ENCODE data around the gene ARL6IP1. TPM values are rescaled to one million over a fixed set of nuclear protein-coding genes. Genes with fewer than 3 reads are reported as not detected.
A peak's percentile ranks its signal among the peaks of the same experiment; 100 is the strongest.

ARL6IP1 gene
- total RNA-seq, 4 donors from 2014 or later: 178 to 278 (median 227) TPM

DNA sequence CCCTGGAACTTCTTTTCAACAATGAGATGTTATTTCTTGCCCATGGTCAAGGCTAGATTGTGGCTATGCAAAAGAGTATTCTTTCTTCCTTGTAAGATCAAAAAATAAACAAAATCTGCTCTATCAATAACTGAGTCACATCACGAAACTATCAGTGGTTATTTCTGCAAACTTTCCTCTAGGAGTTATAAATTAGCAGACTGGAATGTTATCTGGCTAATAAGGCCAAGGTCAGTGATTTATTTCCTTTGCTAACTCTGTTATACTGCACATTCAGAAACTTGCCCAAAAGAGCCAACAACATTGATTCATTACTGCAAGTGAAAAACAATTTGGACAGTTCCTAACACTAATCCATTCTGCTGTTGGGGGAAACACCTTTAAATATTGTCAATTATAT lies 5.0 kb downstream of the ARL6IP1 start:
- Histone ChIP-seq H3K27me3 (no peaks in the 10 kb centered on the region), H3K9me3 (no peaks in the 10 kb centered on the region), H3K36me3 (peaks cover 21 to 35% of the 10 kb centered on the region in 2 donors), H3K4me3 (replicated peaks in 1 of 3) (no peak overlapping the region), H3K4me1 (peaks cover 29 to 32% of the 10 kb centered on the region in 2 donors), H3K27ac (no peak overlapping the region)
- WGBS, 2 donors: 90 to 92% methylated on average over 1 of the region's 1 CpG
- no peak for DNase-seq
- intact Hi-C loops (cut with DNase I): no loop called here
- TF ChIP-seq, protein P1, sequence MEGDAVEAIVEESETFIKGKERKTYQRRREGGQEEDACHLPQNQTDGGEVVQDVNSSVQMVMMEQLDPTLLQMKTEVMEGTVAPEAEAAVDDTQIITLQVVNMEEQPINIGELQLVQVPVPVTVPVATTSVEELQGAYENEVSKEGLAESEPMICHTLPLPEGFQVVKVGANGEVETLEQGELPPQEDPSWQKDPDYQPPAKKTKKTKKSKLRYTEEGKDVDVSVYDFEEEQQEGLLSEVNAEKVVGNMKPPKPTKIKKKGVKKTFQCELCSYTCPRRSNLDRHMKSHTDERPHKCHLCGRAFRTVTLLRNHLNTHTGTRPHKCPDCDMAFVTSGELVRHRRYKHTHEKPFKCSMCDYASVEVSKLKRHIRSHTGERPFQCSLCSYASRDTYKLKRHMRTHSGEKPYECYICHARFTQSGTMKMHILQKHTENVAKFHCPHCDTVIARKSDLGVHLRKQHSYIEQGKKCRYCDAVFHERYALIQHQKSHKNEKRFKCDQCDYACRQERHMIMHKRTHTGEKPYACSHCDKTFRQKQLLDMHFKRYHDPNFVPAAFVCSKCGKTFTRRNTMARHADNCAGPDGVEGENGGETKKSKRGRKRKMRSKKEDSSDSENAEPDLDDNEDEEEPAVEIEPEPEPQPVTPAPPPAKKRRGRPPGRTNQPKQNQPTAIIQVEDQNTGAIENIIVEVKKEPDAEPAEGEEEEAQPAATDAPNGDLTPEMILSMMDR (IDR thresholded peaks at IDR 0.05): no peak

DNA sequence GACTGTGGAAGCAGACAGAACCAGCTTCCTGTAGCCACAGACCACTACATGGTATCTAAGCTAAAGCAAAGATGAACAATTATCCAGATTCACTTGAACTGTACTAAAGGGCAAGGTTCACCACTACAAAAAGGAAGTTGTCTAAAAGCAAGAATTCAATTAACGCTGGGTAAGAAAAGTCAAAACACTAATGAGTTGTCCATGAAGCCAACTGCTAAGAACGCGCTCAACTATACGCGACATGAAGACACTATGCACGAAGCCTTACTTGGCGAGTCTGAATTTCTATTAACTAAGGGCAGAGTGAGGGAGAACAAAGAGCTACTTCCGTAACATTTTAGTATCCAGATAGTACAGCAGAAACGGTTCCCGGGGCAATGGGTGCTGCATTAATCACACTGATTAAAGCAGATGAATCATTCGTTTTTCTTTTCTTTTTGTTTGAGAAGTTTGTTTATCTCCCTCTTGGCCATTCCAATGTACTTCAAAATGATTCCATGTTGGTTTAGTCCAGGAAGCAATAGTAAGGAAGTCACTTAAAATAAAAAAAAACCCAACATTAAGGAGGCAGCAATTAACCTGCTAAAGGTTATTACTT lies 8.4 kb downstream of the ARL6IP1 start:
- H3K27ac ChIP-seq: no peak overlapping the region
- H3K9me3 ChIP-seq: no peaks in the 10 kb centered on the region
- peaks cover 28 to 36% of the 10 kb centered on the region in 2 donors for H3K36me3 ChIP-seq
- no peak for DNase-seq
- H3K4me3 ChIP-seq (replicated peaks in 1 of 3): no peak overlapping the region
- H3K27me3 ChIP-seq: no peaks in the 10 kb centered on the region
- TF ChIP-seq POLR2A (IDR thresholded peaks at IDR 0.05): no peak
- TF ChIP-seq, protein P1 (IDR thresholded peaks at IDR 0.05): no peak
- H3K4me1 ChIP-seq: peaks cover 18 to 25% of the 10 kb centered on the region in 2 donors
- 92 to 95% methylated on average over 11 of the region's 11 CpGs for WGBS, 2 donors
- intact Hi-C loops (cut with DNase I): no loop called here

DNA sequence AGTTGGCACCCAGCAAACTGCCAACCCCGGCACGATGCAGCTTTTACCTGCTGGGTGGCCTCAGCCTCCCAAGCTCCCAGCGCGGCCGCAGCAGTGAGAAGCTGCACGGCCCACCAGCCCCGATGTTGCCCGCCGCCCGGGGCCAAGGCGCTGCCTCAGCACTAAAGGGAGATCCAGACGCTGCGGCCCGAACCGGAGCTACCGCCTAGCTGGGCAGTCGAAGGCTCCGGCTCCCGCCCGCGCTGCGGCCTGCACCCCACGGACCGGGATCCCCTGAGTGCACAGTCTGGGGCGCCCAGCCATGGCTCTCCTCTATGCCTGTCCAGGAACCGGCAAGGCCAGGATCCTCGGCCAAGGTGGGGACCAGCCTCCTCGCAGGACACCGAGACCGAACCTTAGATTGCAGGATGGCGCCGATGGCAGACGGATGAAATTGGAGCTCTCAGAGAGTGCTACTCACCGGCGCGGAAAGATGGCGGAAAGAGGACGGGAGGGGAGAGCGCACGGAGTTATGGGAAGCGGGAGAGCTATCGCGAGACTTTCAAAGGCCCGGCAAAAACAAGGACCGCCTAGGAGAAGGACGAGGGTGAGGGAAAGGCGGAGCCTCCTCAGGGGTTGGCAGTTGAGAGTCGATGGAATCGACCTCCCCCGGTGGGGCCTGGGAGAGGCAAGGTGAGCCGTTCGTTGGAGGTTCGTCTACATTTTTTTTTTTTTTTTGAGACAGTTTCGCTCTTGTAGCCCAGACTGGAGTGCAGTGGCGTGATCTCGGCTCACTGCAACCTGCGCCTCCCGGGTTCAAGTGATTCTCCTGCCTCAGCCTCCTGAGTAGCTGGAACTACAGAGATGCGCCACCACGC lies 11.3 kb downstream of the ARL6IP1 start, which contains the start of gene RPS15A:
Gene RPS15A, minus strand, starts transcription at position 485 of the 857 bp plus-strand sequence. CDS start 1,221 bp downstream, outside the sequence.
- H3K4me1 ChIP-seq: peaks cover 12 to 36% of the 10 kb centered on the region in 2 donors

DNA sequence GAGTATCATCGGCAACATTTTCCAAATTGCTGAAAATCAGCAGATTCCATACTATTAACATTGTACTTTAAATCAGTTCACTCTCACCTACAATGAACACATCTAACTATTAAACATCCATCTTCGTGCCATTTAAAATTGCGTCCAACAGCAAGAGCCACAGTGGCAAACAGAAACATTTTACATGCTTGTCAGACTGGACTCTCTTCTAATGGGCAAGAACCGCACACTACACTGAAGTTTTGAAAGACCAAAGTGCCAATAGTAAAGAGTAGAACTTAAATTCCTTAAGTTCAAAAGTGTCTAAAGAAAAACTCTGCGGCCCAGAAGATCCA lies 11.9 kb downstream of the ARL6IP1 start:
- no peaks in the 10 kb centered on the region for H3K9me3 ChIP-seq
- intact Hi-C loops (cut with DNase I): no loop called here
- no peak for TF ChIP-seq POLR2A (IDR thresholded peaks at IDR 0.05)
- TF ChIP-seq, protein P1 (IDR thresholded peaks at IDR 0.05): no peak
- 0 to 4% methylated on average over 5 of the region's 5 CpGs for WGBS, 2 donors
- no peak for DNase-seq
- H3K36me3 ChIP-seq: peaks cover 51% of the 10 kb centered on the region in 2 donors
- peak overlapping the region; percentile 78 to 92 (median 82) for H3K27ac ChIP-seq
- H3K4me3 ChIP-seq (replicated peaks in 1 of 3): peak overlapping the region; percentile 38 to 94 (median 74)
- no peaks in the 10 kb centered on the region for H3K27me3 ChIP-seq
- peaks cover 12 to 36% of the 10 kb centered on the region in 2 donors for H3K4me1 ChIP-seq

More for the DNA sequence above, 11.3 kb downstream of the ARL6IP1 start, which contains the start of gene RPS15A:
- no peaks in the 10 kb centered on the region for H3K27me3 ChIP-seq
- peaks cover 47 to 51% of the 10 kb centered on the region in 2 donors for H3K36me3 ChIP-seq
- peak within 1 kb of the TSS; percentile 38 to 94 (median 74) for H3K4me3 ChIP-seq (replicated peaks in 1 of 3)
- H3K9me3 ChIP-seq: no peaks in the 10 kb centered on the region
- intact Hi-C loops (cut with DNase I): no loop called here
- TF ChIP-seq, protein P1 (IDR thresholded peaks at IDR 0.05): no peak
- peak; percentile 65 to 88 for TF ChIP-seq POLR2A (IDR thresholded peaks at IDR 0.05)
- 3 to 5% methylated on average over 38 to 44 of the region's 60 CpGs for WGBS, 2 donors
- H3K27ac ChIP-seq: peak within 1 kb of the TSS; percentile 78 to 92 (median 82)
- peak; percentile 96 for DNase-seq
